ENCODE data around the gene IKZF3.
"Not testable (repeated sequence)": the region's sequence is repeated elsewhere in the genome, so short reads cannot be mapped to it uniquely, and the experiment has no call there.

The IKZF3 gene

GRCh38 chr17:39725923-39726322, 138.2 kb downstream of the IKZF3 start:
- H3K4me1 Mint-ChIP-seq (ENCODE audit: low read depth), result peaks cover 16% of the 10 kb centered on the region
- not testable (repeated sequence) for H3K9me3 Mint-ChIP-seq, H3K27me3 Mint-ChIP-seq, H3K27ac Mint-ChIP-seq, H3K4me3 Mint-ChIP-seq
- H3K36me3 Mint-ChIP-seq (ENCODE audit: low read depth), result peaks cover 10% of the 10 kb centered on the region

- peaks cover 13% of the 10 kb centered on the region for H3K4me1 Mint-ChIP-seq (ENCODE audit: low read depth)
- H3K27ac Mint-ChIP-seq, result no peak overlapping the region
- H3K36me3 Mint-ChIP-seq (ENCODE audit: low read depth), result peaks cover 10% of the 10 kb centered on the region
- no peak overlapping the region for H3K4me3 Mint-ChIP-seq
- H3K27me3 Mint-ChIP-seq, result no peaks in the 10 kb centered on the region
- H3K9me3 Mint-ChIP-seq, result no peaks in the 10 kb centered on the region
Observed at GRCh38 chr17:39724731-39725130, 139.4 kb downstream of the IKZF3 start.

GRCh38 chr17:39722965-39723848, 140.9 kb downstream of the IKZF3 start:
- Mint-ChIP-seq H3K4me3 (no peak overlapping the region), H3K27ac (no peak overlapping the region), H3K4me1 (ENCODE audit: low read depth) (no peaks in the 10 kb centered on the region), H3K27me3 (no peaks in the 10 kb centered on the region), H3K36me3 (ENCODE audit: low read depth) (peaks cover 5% of the 10 kb centered on the region), H3K9me3 (no peaks in the 10 kb centered on the region)

GRCh38 chr17:39722104-39722503, 142.0 kb downstream of the IKZF3 start:
- H3K27ac Mint-ChIP-seq, result no peak overlapping the region
- no peaks in the 10 kb centered on the region for H3K4me1 Mint-ChIP-seq (ENCODE audit: low read depth)
- H3K4me3 Mint-ChIP-seq, result no peak overlapping the region
- no peaks in the 10 kb centered on the region for H3K9me3 Mint-ChIP-seq
- H3K27me3 Mint-ChIP-seq, result no peaks in the 10 kb centered on the region
- peaks cover 4% of the 10 kb centered on the region for H3K36me3 Mint-ChIP-seq (ENCODE audit: low read depth)

GRCh38 chr17:39719563-39720355, 144.4 kb downstream of the IKZF3 start:
- Mint-ChIP-seq H3K36me3 (ENCODE audit: low read depth) (peaks cover 1% of the 10 kb centered on the region), H3K4me1 (ENCODE audit: low read depth) (no peaks in the 10 kb centered on the region), H3K27me3 (no peaks in the 10 kb centered on the region), H3K27ac (no peak overlapping the region), H3K4me3 (no peak overlapping the region), H3K9me3 (no peaks in the 10 kb centered on the region)

- Mint-ChIP-seq H3K9me3 (no peaks in the 10 kb centered on the region), H3K27ac (no peak overlapping the region), H3K4me1 (ENCODE audit: low read depth) (no peaks in the 10 kb centered on the region), H3K36me3 (ENCODE audit: low read depth) (no peaks in the 10 kb centered on the region), H3K4me3 (no peak overlapping the region), H3K27me3 (no peaks in the 10 kb centered on the region)
Observed at GRCh38 chr17:39717660-39718059, 146.5 kb downstream of the IKZF3 start.

GRCh38 chr17:39716879-39717536, 147.1 kb downstream of the IKZF3 start:
- Mint-ChIP-seq H3K4me3 (no peak overlapping the region), H3K36me3 (ENCODE audit: low read depth) (no peaks in the 10 kb centered on the region), H3K27ac (no peak overlapping the region), H3K4me1 (ENCODE audit: low read depth) (no peaks in the 10 kb centered on the region), H3K9me3 (no peaks in the 10 kb centered on the region), H3K27me3 (no peaks in the 10 kb centered on the region)

GRCh38 chr17:39716073-39716818, 147.9 kb downstream of the IKZF3 start:
- no peaks in the 10 kb centered on the region for H3K27me3 Mint-ChIP-seq
- no peak overlapping the region for H3K4me3 Mint-ChIP-seq
- H3K4me1 Mint-ChIP-seq (ENCODE audit: low read depth), result no peaks in the 10 kb centered on the region
- H3K9me3 Mint-ChIP-seq, result no peaks in the 10 kb centered on the region
- H3K27ac Mint-ChIP-seq, result no peak overlapping the region
- no peaks in the 10 kb centered on the region for H3K36me3 Mint-ChIP-seq (ENCODE audit: low read depth)

- Mint-ChIP-seq H3K9me3 (no peaks in the 10 kb centered on the region), H3K27ac (no peak overlapping the region), H3K36me3 (ENCODE audit: low read depth) (no peaks in the 10 kb centered on the region), H3K4me3 (no peak overlapping the region), H3K27me3 (no peaks in the 10 kb centered on the region), H3K4me1 (ENCODE audit: low read depth) (no peaks in the 10 kb centered on the region)
Observed at GRCh38 chr17:39715375-39716072, 148.6 kb downstream of the IKZF3 start.

GRCh38 chr17:39714234-39714633, 149.9 kb downstream of the IKZF3 start:
- Mint-ChIP-seq H3K9me3 (no peaks in the 10 kb centered on the region), H3K4me1 (ENCODE audit: low read depth) (no peaks in the 10 kb centered on the region), H3K4me3 (no peak overlapping the region), H3K27me3 (no peaks in the 10 kb centered on the region), H3K36me3 (ENCODE audit: low read depth) (no peaks in the 10 kb centered on the region), H3K27ac (no peak overlapping the region)

- no peaks in the 10 kb centered on the region for H3K36me3 Mint-ChIP-seq (ENCODE audit: low read depth)
- no peak overlapping the region for H3K4me3 Mint-ChIP-seq
- H3K4me1 Mint-ChIP-seq (ENCODE audit: low read depth), result peaks cover 7% of the 10 kb centered on the region
- no peaks in the 10 kb centered on the region for H3K9me3 Mint-ChIP-seq
- no peak overlapping the region for H3K27ac Mint-ChIP-seq
- no peaks in the 10 kb centered on the region for H3K27me3 Mint-ChIP-seq
Observed at GRCh38 chr17:39711851-39712250, 152.3 kb downstream of the IKZF3 start.

- not testable (repeated sequence) for H3K36me3 Mint-ChIP-seq (ENCODE audit: low read depth); H3K27ac Mint-ChIP-seq; H3K4me1 Mint-ChIP-seq (ENCODE audit: low read depth); H3K9me3 Mint-ChIP-seq; H3K4me3 Mint-ChIP-seq; H3K27me3 Mint-ChIP-seq
Observed at GRCh38 chr17:39711071-39711470, 153.0 kb downstream of the IKZF3 start.

GRCh38 chr17:39709998-39710964, 153.8 kb downstream of the IKZF3 start:
- H3K27me3 Mint-ChIP-seq, result no peaks in the 10 kb centered on the region
- peaks cover 10% of the 10 kb centered on the region for H3K4me1 Mint-ChIP-seq (ENCODE audit: low read depth)
- no peak overlapping the region for H3K4me3 Mint-ChIP-seq
- H3K9me3 Mint-ChIP-seq, result no peaks in the 10 kb centered on the region
- H3K36me3 Mint-ChIP-seq (ENCODE audit: low read depth), result no peaks in the 10 kb centered on the region
- no peak overlapping the region for H3K27ac Mint-ChIP-seq
